ENCODE data around the gene TRIP11.

TRIP11 gene

GRCh38 chr14:91940209-91940608 lies 99.7 kb downstream of the TRIP11 start:
- Histone ChIP-seq H3K27ac (ENCODE audit: insufficient read depth, low read depth, low read length, poor library complexity, severe bottlenecking) (no peak overlapping the region), H3K4me1 (ENCODE audit: control insufficient read depth, insufficient read depth, low read length) (no peaks in the 10 kb centered on the region), H3K27me3 (ENCODE audit: control insufficient read depth, insufficient read depth, low read length, poor library complexity, severe bottlenecking) (peaks cover 1% of the 10 kb centered on the region), H3K4me3 (ENCODE audit: insufficient read depth, low read depth, low read length) (no peak overlapping the region), H3K36me3 (ENCODE audit: control insufficient read depth, insufficient read depth, low read length) (no peaks in the 10 kb centered on the region), H3K9me3 (ENCODE audit: control insufficient read depth, low read length) (no peaks in the 10 kb centered on the region)
- WGBS, 2 experiments: 88 to 92% methylated on average over 3 of the region's 3 CpGs

GRCh38 chr14:91935586-91935985 lies 104.3 kb downstream of the TRIP11 start:
- Histone ChIP-seq H3K27ac (ENCODE audit: insufficient read depth, low read depth, low read length, poor library complexity, severe bottlenecking) (no peak overlapping the region), H3K9me3 (ENCODE audit: control insufficient read depth, low read length) (no peaks in the 10 kb centered on the region), H3K4me1 (ENCODE audit: control insufficient read depth, insufficient read depth, low read length) (no peaks in the 10 kb centered on the region), H3K27me3 (ENCODE audit: control insufficient read depth, insufficient read depth, low read length, poor library complexity, severe bottlenecking) (no peaks in the 10 kb centered on the region), H3K36me3 (ENCODE audit: control insufficient read depth, insufficient read depth, low read length) (no peaks in the 10 kb centered on the region), H3K4me3 (ENCODE audit: insufficient read depth, low read depth, low read length) (no peak overlapping the region)
- 91 to 93% methylated on average over 6 of the region's 6 CpGs for WGBS, 2 experiments

GRCh38 chr14:91934554-91935285 lies 105.1 kb downstream of the TRIP11 start:
- H3K36me3 ChIP-seq (ENCODE audit: control insufficient read depth, insufficient read depth, low read length): no peaks in the 10 kb centered on the region
- H3K27ac ChIP-seq (ENCODE audit: insufficient read depth, low read depth, low read length, poor library complexity, severe bottlenecking): no peak overlapping the region
- 88 to 89% methylated on average over 8 of the region's 8 CpGs for WGBS, 2 experiments
- no peaks in the 10 kb centered on the region for H3K4me1 ChIP-seq (ENCODE audit: control insufficient read depth, insufficient read depth, low read length)
- no peak overlapping the region for H3K4me3 ChIP-seq (ENCODE audit: insufficient read depth, low read depth, low read length)
- no peaks in the 10 kb centered on the region for H3K9me3 ChIP-seq (ENCODE audit: control insufficient read depth, low read length)
- H3K27me3 ChIP-seq (ENCODE audit: control insufficient read depth, insufficient read depth, low read length, poor library complexity, severe bottlenecking): no peaks in the 10 kb centered on the region

DNA sequence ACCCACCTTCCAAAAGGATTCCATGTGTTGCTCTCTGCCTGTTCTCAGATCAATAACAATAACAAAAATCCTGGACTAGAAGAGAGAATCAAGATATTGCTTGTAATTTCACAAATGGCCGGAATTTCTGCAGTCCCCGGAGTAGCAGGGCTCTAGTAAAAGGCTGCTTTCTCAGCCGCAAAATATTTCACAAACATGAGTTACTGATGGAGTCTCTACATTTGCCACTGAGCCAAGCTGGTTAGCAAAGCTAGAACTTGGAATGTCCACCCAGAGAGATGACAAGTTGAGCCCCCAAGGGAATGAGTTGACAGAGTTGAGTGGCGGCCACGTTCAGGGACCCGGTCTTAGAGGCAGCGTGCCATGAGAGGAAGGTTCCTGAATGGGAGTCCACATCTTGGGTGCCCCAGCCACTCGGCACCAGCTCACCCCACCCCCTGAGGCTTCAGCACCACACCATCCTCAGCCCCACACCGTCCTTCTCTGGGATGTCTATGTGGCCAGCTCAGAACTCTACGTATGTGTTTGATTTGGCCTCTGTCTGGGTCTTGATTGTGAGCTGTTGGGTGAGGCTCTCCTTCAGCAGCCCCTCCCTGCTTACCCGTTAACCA lies 108.3 kb downstream of the TRIP11 start:
- H3K36me3 ChIP-seq (ENCODE audit: control insufficient read depth, insufficient read depth, low read length): no peaks in the 10 kb centered on the region
- H3K9me3 ChIP-seq (ENCODE audit: control insufficient read depth, low read length): no peaks in the 10 kb centered on the region
- WGBS, 2 experiments: 92 to 96% methylated on average over 11 of the region's 11 CpGs
- H3K27ac ChIP-seq (ENCODE audit: insufficient read depth, low read depth, low read length, poor library complexity, severe bottlenecking): no peak overlapping the region
- no peaks in the 10 kb centered on the region for H3K4me1 ChIP-seq (ENCODE audit: control insufficient read depth, insufficient read depth, low read length)
- H3K27me3 ChIP-seq (ENCODE audit: control insufficient read depth, insufficient read depth, low read length, poor library complexity, severe bottlenecking): no peaks in the 10 kb centered on the region
- no peak overlapping the region for H3K4me3 ChIP-seq (ENCODE audit: insufficient read depth, low read depth, low read length)

- Histone ChIP-seq H3K27me3 (ENCODE audit: control insufficient read depth, insufficient read depth, low read length, poor library complexity, severe bottlenecking) (no peaks in the 10 kb centered on the region), H3K4me1 (ENCODE audit: control insufficient read depth, insufficient read depth, low read length) (no peaks in the 10 kb centered on the region), H3K27ac (ENCODE audit: insufficient read depth, low read depth, low read length, poor library complexity, severe bottlenecking) (no peak overlapping the region), H3K9me3 (ENCODE audit: control insufficient read depth, low read length) (no peaks in the 10 kb centered on the region), H3K36me3 (ENCODE audit: control insufficient read depth, insufficient read depth, low read length) (no peaks in the 10 kb centered on the region), H3K4me3 (ENCODE audit: insufficient read depth, low read depth, low read length) (no peak overlapping the region)
- 93 to 95% methylated on average over 2 of the region's 3 CpGs for WGBS, 2 experiments
These were observed 110.2 kb downstream of the TRIP11 start for GRCh38 chr14:91929700-91930099.

DNA sequence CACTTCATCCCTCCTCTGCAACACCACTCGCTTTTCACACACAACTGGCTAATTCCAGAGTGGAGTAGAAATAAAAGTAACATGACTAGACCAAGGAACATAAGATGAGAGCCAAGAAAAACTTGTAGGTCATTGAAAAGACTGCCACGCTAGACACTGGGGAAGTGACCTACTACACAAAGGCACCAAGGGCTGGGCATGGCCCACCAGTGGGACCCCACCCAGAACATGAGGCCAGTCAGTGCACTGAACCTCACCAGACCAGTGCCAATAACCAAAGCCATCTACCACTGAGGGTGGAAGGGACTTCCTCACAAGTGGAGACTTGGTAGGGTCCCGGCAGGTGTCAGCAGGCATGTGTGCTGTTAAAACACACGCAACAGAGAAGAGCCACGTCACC lies 112.1 kb downstream of the TRIP11 start:
- Histone ChIP-seq H3K36me3 (ENCODE audit: control insufficient read depth, insufficient read depth, low read length) (no peaks in the 10 kb centered on the region), H3K4me1 (ENCODE audit: control insufficient read depth, insufficient read depth, low read length) (no peaks in the 10 kb centered on the region), H3K4me3 (ENCODE audit: insufficient read depth, low read depth, low read length) (no peak overlapping the region), H3K9me3 (ENCODE audit: control insufficient read depth, low read length) (no peaks in the 10 kb centered on the region), H3K27me3 (ENCODE audit: control insufficient read depth, insufficient read depth, low read length, poor library complexity, severe bottlenecking) (no peaks in the 10 kb centered on the region), H3K27ac (ENCODE audit: insufficient read depth, low read depth, low read length, poor library complexity, severe bottlenecking) (no peak overlapping the region)
- WGBS, 2 experiments: 94 to 95% methylated on average over 4 to 5 of the region's 5 CpGs

GRCh38 chr14:91927191-91927590 lies 112.7 kb downstream of the TRIP11 start:
- Histone ChIP-seq H3K4me3 (ENCODE audit: insufficient read depth, low read depth, low read length) (no peak overlapping the region), H3K27ac (ENCODE audit: insufficient read depth, low read depth, low read length, poor library complexity, severe bottlenecking) (no peak overlapping the region), H3K4me1 (ENCODE audit: control insufficient read depth, insufficient read depth, low read length) (no peaks in the 10 kb centered on the region), H3K36me3 (ENCODE audit: control insufficient read depth, insufficient read depth, low read length) (no peaks in the 10 kb centered on the region), H3K27me3 (ENCODE audit: control insufficient read depth, insufficient read depth, low read length, poor library complexity, severe bottlenecking) (no peaks in the 10 kb centered on the region), H3K9me3 (ENCODE audit: control insufficient read depth, low read length) (no peaks in the 10 kb centered on the region)
- WGBS, 2 experiments: 95 to 96% methylated on average over 3 of the region's 3 CpGs

DNA sequence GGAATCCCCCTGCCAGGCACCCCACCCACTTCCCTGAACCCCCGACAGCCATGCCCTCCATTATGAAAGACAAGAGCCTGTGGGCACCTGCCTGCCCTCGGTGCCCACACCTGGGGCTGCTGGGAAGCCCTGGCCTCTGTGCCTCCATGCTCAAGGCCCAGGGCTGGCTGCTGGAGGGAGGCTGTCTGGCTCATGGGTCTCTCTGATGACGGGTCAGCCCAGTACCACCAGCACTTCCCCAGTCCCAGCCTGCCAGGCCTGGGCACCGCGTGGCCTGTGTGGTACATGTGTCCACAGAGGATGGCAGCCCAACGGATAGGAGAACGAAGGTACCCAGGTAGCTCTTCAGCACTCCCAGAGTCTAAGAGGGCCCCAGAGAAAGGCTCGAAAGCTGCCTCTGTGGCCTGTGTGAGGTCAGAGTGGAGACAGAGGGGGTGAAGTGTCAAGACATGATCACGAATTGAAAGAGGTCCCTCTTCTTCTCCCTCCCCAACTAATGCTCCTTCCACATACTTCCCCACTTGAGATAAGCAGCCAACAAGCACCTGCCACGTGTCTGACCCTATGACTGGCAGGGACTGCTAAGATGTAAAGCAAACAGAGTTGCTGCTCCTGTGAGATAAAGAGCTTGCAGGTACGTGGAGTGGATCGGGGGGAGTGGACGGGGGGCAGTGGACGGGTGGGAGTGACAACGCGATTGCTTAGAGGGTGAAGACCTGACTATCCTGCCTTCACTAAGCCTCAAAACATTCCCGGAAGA lies 113.5 kb downstream of the TRIP11 start:
- H3K9me3 ChIP-seq (ENCODE audit: control insufficient read depth, low read length): no peaks in the 10 kb centered on the region
- H3K36me3 ChIP-seq (ENCODE audit: control insufficient read depth, insufficient read depth, low read length): no peaks in the 10 kb centered on the region
- no peak overlapping the region for H3K4me3 ChIP-seq (ENCODE audit: insufficient read depth, low read depth, low read length)
- no peaks in the 10 kb centered on the region for H3K4me1 ChIP-seq (ENCODE audit: control insufficient read depth, insufficient read depth, low read length)
- WGBS, 2 experiments: 92% methylated on average over 17 of the region's 17 CpGs
- H3K27me3 ChIP-seq (ENCODE audit: control insufficient read depth, insufficient read depth, low read length, poor library complexity, severe bottlenecking): no peaks in the 10 kb centered on the region
- no peak overlapping the region for H3K27ac ChIP-seq (ENCODE audit: insufficient read depth, low read depth, low read length, poor library complexity, severe bottlenecking)

- Histone ChIP-seq H3K27me3 (ENCODE audit: control insufficient read depth, insufficient read depth, low read length, poor library complexity, severe bottlenecking) (no peaks in the 10 kb centered on the region), H3K4me3 (ENCODE audit: insufficient read depth, low read depth, low read length) (no peak overlapping the region), H3K9me3 (ENCODE audit: control insufficient read depth, low read length) (no peaks in the 10 kb centered on the region), H3K4me1 (ENCODE audit: control insufficient read depth, insufficient read depth, low read length) (no peaks in the 10 kb centered on the region), H3K36me3 (ENCODE audit: control insufficient read depth, insufficient read depth, low read length) (no peaks in the 10 kb centered on the region), H3K27ac (ENCODE audit: insufficient read depth, low read depth, low read length, poor library complexity, severe bottlenecking) (no peak overlapping the region)
- WGBS, 2 experiments: 94 to 95% methylated on average over 10 of the region's 10 CpGs
These were observed 114.1 kb downstream of the TRIP11 start for GRCh38 chr14:91925727-91926121.

DNA sequence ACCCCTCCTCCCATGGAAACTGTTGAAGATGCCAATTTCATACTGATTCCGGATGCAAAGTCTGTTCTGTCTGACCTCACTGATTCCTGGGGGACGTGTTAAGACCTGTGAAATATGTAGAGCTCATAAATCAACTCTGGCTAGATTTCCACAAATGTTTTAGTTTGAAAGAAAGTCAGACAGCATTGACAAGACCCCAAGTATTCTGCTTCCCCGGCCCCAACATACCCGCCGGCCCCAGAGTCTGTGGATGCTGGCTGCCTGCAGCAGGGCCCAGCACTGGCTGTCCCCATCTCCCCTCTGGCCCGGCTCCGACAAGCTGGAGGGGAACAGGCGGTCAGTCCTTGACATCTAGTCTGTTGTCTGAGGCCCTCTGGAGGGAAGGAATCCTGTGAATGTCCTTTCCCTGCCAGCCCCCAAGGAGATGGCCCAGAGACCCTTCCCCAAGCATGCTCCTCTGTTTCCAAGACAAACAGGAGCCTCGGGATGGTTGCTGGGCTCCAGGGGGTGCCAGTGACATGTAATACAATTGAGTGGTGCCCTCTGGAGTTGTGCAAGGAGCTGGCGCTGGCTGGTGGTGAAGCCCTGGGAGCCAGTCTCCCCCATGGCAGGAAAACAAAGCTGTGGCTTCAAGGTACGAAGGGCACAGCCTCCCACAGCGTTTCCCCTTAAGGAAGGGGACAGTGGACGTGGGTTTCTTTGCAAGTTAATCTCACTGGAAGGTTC lies 114.7 kb downstream of the TRIP11 start:
- Histone ChIP-seq H3K4me1 (ENCODE audit: control insufficient read depth, insufficient read depth, low read length) (no peaks in the 10 kb centered on the region), H3K27ac (ENCODE audit: insufficient read depth, low read depth, low read length, poor library complexity, severe bottlenecking) (no peak overlapping the region), H3K9me3 (ENCODE audit: control insufficient read depth, low read length) (no peaks in the 10 kb centered on the region), H3K36me3 (ENCODE audit: control insufficient read depth, insufficient read depth, low read length) (no peaks in the 10 kb centered on the region), H3K4me3 (ENCODE audit: insufficient read depth, low read depth, low read length) (no peak overlapping the region), H3K27me3 (ENCODE audit: control insufficient read depth, insufficient read depth, low read length, poor library complexity, severe bottlenecking) (no peaks in the 10 kb centered on the region)
- 84 to 85% methylated on average over 13 of the region's 13 CpGs for WGBS, 2 experiments
